Esophagus squamous epithelium (tissue), 5 donors: ENCODE data around the gene SHOC1. TPM values are rescaled to one million over a fixed set of nuclear protein-coding genes. Genes with fewer than 3 reads are reported as not detected.

Experiments used
- DNase-seq: peaks from one replicate; lab custom pipeline; 2025; lab: John Stamatoyannopoulos, UW
- H3K27ac ChIP-seq, 4 donors: fragments of 200-600 bp; sonication (generic); one replicate each; pipeline ENCODE4 v1.5.1; 2016 to 2019; ENCODE audit warnings: mild to moderate bottlenecking in 1 of 4
- H3K27me3 ChIP-seq, 4 donors: fragments of 200-600 bp; sonication (generic); 1 replicate in 3 of 4; 2 replicates in 1 of 4; pipeline versions ENCODE4 v1.5.1 to v1.6.0; 2017 to 2021; ENCODE audit warnings: antibody characterized with exemption in 1 of 4
- H3K36me3 ChIP-seq, 3 donors: fragments of 200-600 bp; sonication (generic); one replicate each; pipeline ENCODE4 v1.5.1; 2016 to 2019
- H3K4me1 ChIP-seq, 3 donors: fragments of 200-600 bp; sonication (generic); one replicate each; pipeline ENCODE4 v1.5.1; 2017 to 2019
- H3K4me3 ChIP-seq, 4 donors: fragments of 200-600 bp; sonication (generic); 1 replicate in 3 of 4; 2 replicates in 1 of 4; pipeline ENCODE4 v1.5.1; 2016 to 2019; ENCODE audit warnings: mild to moderate bottlenecking in 2 of 4, moderate library complexity in 1 of 4
- H3K9me3 ChIP-seq, 3 donors: fragments of 200-600 bp; sonication (generic); one replicate each; pipeline ENCODE4 v1.5.1; 2016 to 2019
- CTCF ChIP-seq, 6 experiments: fragments of 450-650 bp in 4 of 6; fragments of 200-600 bp in 2 of 6; sonication (generic) in 2 of 6; IDR thresholded peaks; one replicate each; pipeline ENCODE4 v1.5.1; 2016 to 2019; ENCODE audit warnings: antibody characterized with exemption in 6 of 6, mild to moderate bottlenecking in 4 of 6, moderate library complexity in 4 of 6
- POLR2A ChIP-seq, 4 donors: fragments of 450-650 bp; IDR thresholded peaks; one replicate each; pipeline ENCODE4 v1.6.1; 2017; ENCODE audit warnings: antibody characterized with exemption in 4 of 4, mild to moderate bottlenecking in 4 of 4, moderate library complexity in 3 of 4
- WGBS, 2 donors: methylation state at CpG; one replicate each; pipeline ENCODE4 v1.1.5; 2018; 5-methylcytosine and 5-hydroxymethylcytosine counted together
- intact Hi-C: fragments of 100-400 bp; cut with DNase I; formaldehyde crosslinking; loops from one replicate; pipeline ENCODE4 v1.15.0; 2022
- total RNA-seq, 4 donors: library from RNA; depleted of rRNA; stranded (reverse); fragments of >200 nt; gene quantifications; one replicate each; pipeline ENCODE4 v1.1.0, GENCODE V29; 2016
- donor health status: DM: yes; HTN: yes; CAD: no.

SHOC1 gene
- total RNA-seq, 4 donors from 2014 or later, result 0.15 to 5.8 TPM; not detected in 2

GRCh38 chr9:111839987-111840386 lies 45.2 kb upstream of the SHOC1 start:
- peak overlapping the region in 1 of 4 donors; percentile 83 for H3K27ac ChIP-seq
- no peak overlapping the region for H3K4me3 ChIP-seq
- H3K36me3 ChIP-seq, result no peaks in the 10 kb centered on the region
- no peaks in the 10 kb centered on the region for H3K27me3 ChIP-seq
- no peak for DNase-seq
- no peaks in the 10 kb centered on the region for H3K9me3 ChIP-seq
- 31 to 50% methylated on average over 2 of the region's 2 CpGs for WGBS, 2 donors
- H3K4me1 ChIP-seq, result peaks cover 0 to 54% (median 13%) of the 10 kb centered on the region in 3 donors
- intact Hi-C loops, result no loop called here
- TF ChIP-seq CTCF (IDR thresholded peaks at IDR 0.05) (no peak), POLR2A (IDR thresholded peaks at IDR 0.05) (no peak)

DNA sequence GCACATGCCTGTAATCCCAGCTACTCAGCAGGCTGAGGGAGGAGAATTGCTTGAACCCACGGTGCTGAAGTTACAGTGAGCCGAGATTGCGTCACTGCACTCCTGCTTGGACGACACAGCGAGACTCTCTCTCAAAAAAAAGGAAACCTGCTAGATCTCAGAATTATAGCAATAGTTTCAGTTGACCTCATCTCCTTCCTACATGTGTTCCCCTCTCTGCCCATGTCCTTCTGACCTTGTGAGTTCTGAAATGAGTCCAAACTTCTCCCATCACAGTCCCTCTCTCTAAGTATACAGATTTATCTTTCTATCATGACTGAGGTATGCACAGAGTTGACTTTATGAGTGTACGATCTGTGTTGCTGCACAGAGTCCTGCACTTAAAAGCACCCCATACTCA lies 44.6 kb upstream of the SHOC1 start:
- intact Hi-C loops, result no loop called here
- Histone ChIP-seq H3K4me3 (no peak overlapping the region), H3K27me3 (no peaks in the 10 kb centered on the region), H3K27ac (peak overlapping the region; percentile 59 to 83 (median 69)), H3K9me3 (no peaks in the 10 kb centered on the region), H3K4me1 (peaks cover 0 to 50% (median 13%) of the 10 kb centered on the region in 3 donors), H3K36me3 (no peaks in the 10 kb centered on the region)
- WGBS, 2 donors, result 59 to 69% methylated on average over 6 of the region's 6 CpGs
- no peak for DNase-seq
- no peak for TF ChIP-seq POLR2A (IDR thresholded peaks at IDR 0.05)
- no peak for TF ChIP-seq CTCF (IDR thresholded peaks at IDR 0.05)

DNA sequence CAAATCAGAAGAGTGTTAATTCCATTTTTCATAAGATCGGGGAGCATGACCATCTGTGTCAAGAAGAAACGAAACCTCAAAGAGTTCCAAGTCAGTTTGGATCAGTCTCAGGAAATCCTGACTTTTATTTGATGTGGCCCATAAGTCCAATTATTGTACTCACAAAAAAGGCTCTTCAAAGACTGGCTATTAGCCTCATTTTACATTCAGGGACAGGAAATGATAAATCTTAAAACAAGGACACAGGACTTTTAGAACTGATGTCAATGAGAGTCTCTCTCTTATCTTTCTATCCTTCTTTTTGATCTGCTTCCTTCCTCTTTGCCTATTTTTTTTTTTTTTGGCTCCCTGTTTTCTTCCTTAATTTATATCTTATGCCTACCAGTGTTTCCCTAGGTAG lies 43.7 kb upstream of the SHOC1 start:
- DNase-seq, result no peak
- WGBS, 2 donors, result 32 to 36% methylated on average over 2 of the region's 2 CpGs
- H3K27me3 ChIP-seq, result no peaks in the 10 kb centered on the region
- peaks cover 0 to 52% (median 13%) of the 10 kb centered on the region in 3 donors for H3K4me1 ChIP-seq
- H3K27ac ChIP-seq, result peak overlapping the region in 3 of 4 donors; percentile 17 to 83 (median 78)
- H3K36me3 ChIP-seq, result no peaks in the 10 kb centered on the region
- intact Hi-C loops, result no loop called here
- H3K9me3 ChIP-seq, result no peaks in the 10 kb centered on the region
- no peak for TF ChIP-seq POLR2A (IDR thresholded peaks at IDR 0.05)
- TF ChIP-seq CTCF (IDR thresholded peaks at IDR 0.05), result no peak
- no peak overlapping the region for H3K4me3 ChIP-seq

- Histone ChIP-seq H3K4me1 (peaks cover 0 to 49% (median 13%) of the 10 kb centered on the region in 3 donors), H3K9me3 (no peaks in the 10 kb centered on the region), H3K36me3 (no peaks in the 10 kb centered on the region), H3K27me3 (no peaks in the 10 kb centered on the region), H3K4me3 (no peak overlapping the region), H3K27ac (no peak overlapping the region)
- DNase-seq, result no peak
- TF ChIP-seq POLR2A (IDR thresholded peaks at IDR 0.05) (no peak), CTCF (IDR thresholded peaks at IDR 0.05) (no peak)
- WGBS, 2 donors, result 41 to 69% methylated on average over 2 of the region's 2 CpGs
- intact Hi-C loops, result no loop called here
Measured at GRCh38 chr9:111836311-111836710, 41.6 kb upstream of the SHOC1 start.

DNA sequence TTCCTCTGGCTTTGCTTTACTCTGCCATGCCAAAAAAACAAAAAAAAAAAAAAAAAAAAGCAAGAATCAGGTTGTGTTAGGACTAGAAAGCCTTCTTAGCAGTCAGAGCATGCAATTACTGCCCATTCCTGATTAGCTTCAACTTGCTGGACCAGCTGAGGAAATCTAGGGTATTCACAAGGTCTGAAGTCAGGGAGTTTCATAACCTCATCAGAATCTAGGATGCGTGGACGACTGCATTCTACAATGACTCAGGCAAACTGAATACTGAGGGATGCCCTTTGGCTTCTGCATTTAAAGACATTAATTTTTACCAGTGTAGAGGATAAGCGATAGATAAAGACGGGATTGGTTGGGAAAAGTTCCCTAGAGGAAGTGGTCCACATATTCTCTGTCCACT lies 39.2 kb upstream of the SHOC1 start:
- intact Hi-C loops, result no loop called here
- no peaks in the 10 kb centered on the region for H3K36me3 ChIP-seq
- whole genome bisulfite sequencing, 2 donors, result 53 to 57% methylated on average over 4 of the region's 4 CpGs
- no peaks in the 10 kb centered on the region for H3K27me3 ChIP-seq
- H3K4me1 ChIP-seq, result peaks cover 0 to 36% (median 0%) of the 10 kb centered on the region in 3 donors
- TF ChIP-seq POLR2A (IDR thresholded peaks at IDR 0.05) (no peak), CTCF (IDR thresholded peaks at IDR 0.05) (no peak)
- H3K27ac ChIP-seq, result peak overlapping the region in 3 of 4 donors; percentile 32 to 59 (median 49)
- no peak overlapping the region for H3K4me3 ChIP-seq
- no peak for DNase-seq
- H3K9me3 ChIP-seq, result no peaks in the 10 kb centered on the region
